Right lobe of liver (tissue), 6 donors: ENCODE results near the gene IFITM10. TPM values are rescaled to one million over a fixed set of nuclear protein-coding genes. Genes with fewer than 3 reads are reported as not detected.
A peak's percentile ranks its signal among the peaks of the same experiment; 100 is the strongest.
"Not testable (repeated sequence)": the region's sequence is repeated elsewhere in the genome, so short reads cannot be mapped to it uniquely, and the experiment has no call there.

Experiments used
- ATAC-seq, 4 donors: fragments of 200-7000 bp; cut with Tn5 transposase; one replicate each; pipeline ENCODE4 v1.9.1; 2020; ENCODE audit warnings: mild to moderate bottlenecking in 4 of 4, moderate library complexity in 4 of 4
- DNase-seq, 3 donors: peaks; one replicate each; pipeline ENCODE4 v3.0.0-alpha.2; 2020
- H3K27ac ChIP-seq, 3 donors: fragments of 200-600 bp; one replicate each; pipeline ENCODE4 v1.8.0; 2022
- H3K27me3 ChIP-seq, 2 donors: fragments of 200-600 bp; one replicate each; pipeline ENCODE4 v1.8.0; 2022
- H3K36me3 ChIP-seq, 4 donors: fragments of 200-600 bp; sonication (generic) in 1 of 4; one replicate each; pipeline versions ENCODE4 v1.5.1 to v1.8.0; 2017 to 2022; ENCODE audit warnings: control low read depth in 1 of 4
- H3K4me1 ChIP-seq, 4 donors: fragments of 200-600 bp; sonication (generic) in 1 of 4; one replicate each; pipeline versions ENCODE4 v1.5.1 to v1.8.0; 2017 to 2022; ENCODE audit warnings: control low read depth in 1 of 4
- H3K4me3 ChIP-seq, 3 donors: fragments of 200-600 bp; one replicate each; pipeline ENCODE4 v1.8.0; 2022
- H3K9me3 ChIP-seq, 4 donors: fragments of 200-600 bp; sonication (generic) in 1 of 4; one replicate each; pipeline versions ENCODE4 v1.5.1 to v1.8.0; 2017 to 2022; ENCODE audit warnings: control low read depth in 1 of 4
- POLR2A ChIP-seq: fragments of 450-650 bp; IDR thresholded peaks from one replicate; pipeline ENCODE4 v1.6.1; 2017; ENCODE audit warnings: antibody characterized with exemption, mild to moderate bottlenecking
- WGBS: methylation state at CpG from one replicate; pipeline ENCODE4 v1.1.6; 2018; ENCODE audit warnings: low coverage, low lambda C conversion rate; ENCODE audit not compliant: insufficient coverage; ENCODE audit errors: missing lambda C conversion rate; 5-methylcytosine and 5-hydroxymethylcytosine counted together
- intact Hi-C, 2 donors: fragments of 100-400 bp; cut with DNase I; formaldehyde crosslinking; loops; one replicate each; pipeline versions ENCODE4 v1.11.2 to v1.14.1; 2022
- total RNA-seq, 6 experiments: library from RNA; depleted of rRNA in 2 of 6; stranded (reverse); fragments of >200 nt in 2 of 6; fragmentation: NEBNext Ultra II Directional in 3 of 6; extraction: Animal tissue kit (Norgen Biotek cat#: 25700) in 3 of 6; gene quantifications; one replicate each; pipeline versions ENCODE4 v1.1.0 to v1.2.4, GENCODE V29; 2016 to 2023
- donor health status: DM: no; HTN: yes; CAD: no.
- donor health status: DM: no; HTN: no; CAD: no.
- donor health status: DM: no; HTN: no; CAD: no.
- donor health status: DM: no; HTN: yes; CAD: no.
- donor health status: DM: no; HTN: yes; CAD: no.

IFITM10 gene
- total RNA-seq, 6 experiments from 2014 or later, result 1.3 to 11.4 (median 6.7) TPM

DNA sequence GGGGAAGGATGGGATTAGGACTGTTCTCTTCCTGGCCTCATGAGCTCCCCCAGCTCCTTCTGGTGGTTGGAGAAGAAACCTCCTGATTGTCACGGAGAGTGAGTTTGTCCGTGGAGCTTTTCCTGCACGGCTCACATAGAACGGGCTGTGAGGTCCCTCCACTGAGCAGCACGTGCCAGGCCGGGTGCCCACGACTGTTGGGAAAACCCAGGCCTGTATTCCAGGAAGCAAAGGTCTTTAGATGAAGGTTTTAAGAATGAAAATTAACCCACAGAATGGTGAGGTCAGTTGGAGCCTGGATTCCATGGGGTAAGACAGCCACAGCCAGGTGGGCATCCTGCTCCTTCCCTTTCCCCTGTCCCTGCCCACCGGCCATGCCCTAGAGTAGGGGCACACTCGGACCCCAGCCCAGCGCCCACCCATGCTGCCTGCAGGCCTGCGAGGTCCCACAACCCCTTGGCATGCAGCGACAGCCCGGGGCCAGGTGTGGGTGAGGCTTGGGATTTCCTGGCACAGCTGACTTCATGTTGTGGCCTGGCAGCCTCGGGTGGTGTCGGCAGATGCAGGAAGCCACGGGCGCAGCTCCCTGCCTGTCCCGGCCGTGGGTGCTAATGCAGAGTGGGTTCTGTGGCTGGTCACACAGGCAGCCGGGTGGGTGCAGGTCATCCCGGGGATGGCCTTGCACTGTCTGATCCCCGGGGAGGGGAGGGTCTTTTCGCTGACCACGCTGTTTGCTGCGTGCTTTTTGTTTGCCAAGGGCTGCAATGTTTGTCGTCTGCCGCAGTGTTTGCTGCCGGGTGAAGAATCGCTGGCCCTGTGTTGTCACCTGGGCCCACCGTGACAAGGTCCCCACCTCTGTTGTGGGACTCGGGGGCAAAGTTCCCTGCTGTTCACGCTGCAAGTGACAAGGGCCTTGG is 60.9 kb downstream of the IFITM10 start:
- Histone ChIP-seq H3K4me1 (peaks cover 0 to 42% (median 18%) of the 10 kb centered on the region in 4 donors), H3K4me3 (peak overlapping the region in 2 of 3 donors; percentile 31 to 36), H3K27ac (peak overlapping the region; percentile 86 to 90 (median 89))
- H3K27me3 ChIP-seq, H3K9me3 ChIP-seq, H3K36me3 ChIP-seq: not testable (repeated sequence)
- peak; percentile 82 to 91 (median 91) for DNase-seq
- intact Hi-C loops, result loop anchor here in 1 of 2 donors (5.0 kb wide), 1 partner anchor 37 kb away; no protein-coding TSS in a partner anchor
- peak; percentile 43 for TF ChIP-seq POLR2A
- peak; percentile 26 to 59 (median 48) for ATAC-seq
- WGBS, result 0% methylated on average over 6 of the region's 32 CpGs

DNA sequence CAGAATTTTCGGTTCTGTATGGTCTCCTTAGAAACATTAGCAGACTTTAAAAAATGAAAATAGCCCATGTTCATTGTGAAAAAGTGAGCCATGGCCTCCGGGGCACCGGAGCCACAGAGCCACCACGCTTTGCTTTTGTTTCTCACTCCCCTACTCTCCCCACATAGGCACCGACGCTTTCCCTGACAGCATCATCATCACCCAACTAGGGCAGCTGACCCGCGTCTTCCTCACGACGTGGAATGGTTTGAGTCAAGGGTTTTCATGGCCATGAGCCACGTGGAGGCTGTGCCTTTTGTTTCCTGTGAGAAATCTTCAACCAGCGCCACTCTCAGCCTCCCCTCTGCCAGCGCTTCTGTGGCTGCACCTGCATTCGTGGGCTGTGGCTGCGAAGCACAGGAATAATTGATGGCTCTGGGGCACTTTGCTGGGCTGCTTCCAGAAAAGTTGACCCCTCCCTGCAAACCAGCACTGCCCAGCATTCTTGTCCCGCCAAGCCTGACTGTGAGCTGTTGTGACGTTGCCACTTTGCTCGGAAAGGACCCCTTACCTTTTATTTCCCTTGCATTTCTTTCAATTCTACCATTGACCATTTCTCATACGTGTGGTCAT is 62.0 kb downstream of the IFITM10 start:
- H3K36me3 ChIP-seq, H3K27me3 ChIP-seq, H3K4me3 ChIP-seq, intact Hi-C loops, H3K9me3 ChIP-seq, DNase-seq: not testable (repeated sequence)
- H3K4me1 ChIP-seq, result peaks cover 0 to 33% (median 12%) of the 10 kb centered on the region in 4 donors
- 42% methylated on average over 18 of the region's 19 CpGs for WGBS
- H3K27ac ChIP-seq, result peak overlapping the region; percentile 86 to 90 (median 89)
- peak in 2 of 4 donors; percentile 2 to 17 for ATAC-seq

DNA sequence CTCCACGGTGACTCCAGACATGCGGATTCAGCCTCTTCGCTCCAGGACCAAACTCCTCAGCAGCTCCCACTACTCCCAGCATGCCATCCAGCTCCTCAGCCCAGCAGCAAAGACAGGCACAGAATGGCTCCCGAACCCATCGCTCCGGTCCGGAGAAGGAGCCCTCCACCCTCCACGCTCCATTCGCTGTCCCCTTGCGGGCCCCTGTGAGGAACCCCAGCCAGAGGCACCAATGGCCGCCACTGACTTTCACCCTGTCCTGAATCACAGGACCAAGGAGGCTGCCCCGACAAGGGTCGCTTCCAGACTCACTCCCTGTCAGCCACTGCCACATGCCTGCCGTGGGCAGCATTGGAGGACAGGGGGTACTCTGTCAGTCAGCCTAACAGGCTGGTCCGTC is 64.2 kb downstream of the IFITM10 start:
- H3K27me3 ChIP-seq, H3K36me3 ChIP-seq, ATAC-seq, DNase-seq, H3K4me3 ChIP-seq, intact Hi-C loops, H3K9me3 ChIP-seq: not testable (repeated sequence)
- peaks cover 0 to 28% (median 2%) of the 10 kb centered on the region in 4 donors for H3K4me1 ChIP-seq
- H3K27ac ChIP-seq, result peak overlapping the region in 1 of 3 donors; percentile 47
- 44% methylated on average over 10 of the region's 15 CpGs for WGBS

DNA sequence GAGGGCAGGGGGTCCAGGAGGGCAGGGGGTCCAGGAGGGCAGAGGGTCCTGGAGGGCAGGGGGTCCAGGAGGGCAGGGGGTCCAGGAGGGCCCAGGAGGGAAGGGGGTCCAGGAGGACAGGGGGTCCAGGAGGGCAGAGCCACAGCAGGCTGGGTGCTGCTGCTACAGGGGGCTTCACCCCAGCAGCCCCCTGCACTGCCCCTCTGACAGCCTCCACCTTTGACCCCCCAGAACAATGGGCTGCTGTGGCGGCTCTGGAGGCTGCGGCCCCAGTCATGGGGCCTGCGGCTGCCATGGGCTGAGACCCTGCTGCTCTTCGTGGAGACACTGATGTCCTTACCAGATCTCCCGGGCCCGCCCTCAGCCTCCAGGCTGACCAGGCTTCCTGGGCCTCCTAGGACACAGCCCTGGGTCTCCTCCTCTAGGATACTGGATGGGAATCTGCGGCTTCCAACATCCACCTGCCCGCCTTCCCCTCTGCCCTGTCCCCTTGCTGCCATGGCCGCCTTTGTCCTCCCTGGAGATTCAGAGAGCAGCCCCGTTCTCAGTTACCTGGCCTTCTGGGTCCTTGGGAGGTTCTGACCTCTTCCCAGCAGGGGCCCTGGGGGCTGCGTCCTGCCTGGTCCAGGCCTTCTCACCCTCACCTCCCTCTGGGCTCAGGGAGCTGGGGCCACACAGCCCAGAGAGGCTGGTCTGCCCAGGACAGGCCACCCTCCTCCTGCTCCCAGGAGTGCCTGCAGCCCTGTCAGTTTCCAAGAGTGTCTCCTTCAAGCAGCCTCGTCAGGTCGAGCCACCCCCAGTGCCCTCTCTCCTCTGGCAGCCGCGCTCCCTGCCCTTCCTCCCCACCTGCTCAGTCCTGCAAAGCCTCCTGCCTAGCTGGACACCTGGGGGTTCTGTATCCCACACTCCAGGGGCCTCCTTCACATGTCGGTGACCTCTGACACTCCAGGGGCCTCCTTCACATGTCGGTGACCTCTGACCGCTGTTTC is 65.2 kb downstream of the IFITM10 start:
- H3K4me1 ChIP-seq, result peaks cover 0 to 28% (median 2%) of the 10 kb centered on the region in 4 donors
- 56% methylated on average over 9 of the region's 18 CpGs for whole genome bisulfite sequencing
- H3K9me3 ChIP-seq, H3K36me3 ChIP-seq, DNase-seq, intact Hi-C loops, H3K27me3 ChIP-seq: not testable (repeated sequence)
- peak overlapping the region in 1 of 3 donors; percentile 44 for H3K4me3 ChIP-seq
- peak overlapping the region; percentile 53 to 93 (median 84) for H3K27ac ChIP-seq
- peak in 3 of 4 donors; percentile 0 to 3 (median 2) for ATAC-seq

DNA sequence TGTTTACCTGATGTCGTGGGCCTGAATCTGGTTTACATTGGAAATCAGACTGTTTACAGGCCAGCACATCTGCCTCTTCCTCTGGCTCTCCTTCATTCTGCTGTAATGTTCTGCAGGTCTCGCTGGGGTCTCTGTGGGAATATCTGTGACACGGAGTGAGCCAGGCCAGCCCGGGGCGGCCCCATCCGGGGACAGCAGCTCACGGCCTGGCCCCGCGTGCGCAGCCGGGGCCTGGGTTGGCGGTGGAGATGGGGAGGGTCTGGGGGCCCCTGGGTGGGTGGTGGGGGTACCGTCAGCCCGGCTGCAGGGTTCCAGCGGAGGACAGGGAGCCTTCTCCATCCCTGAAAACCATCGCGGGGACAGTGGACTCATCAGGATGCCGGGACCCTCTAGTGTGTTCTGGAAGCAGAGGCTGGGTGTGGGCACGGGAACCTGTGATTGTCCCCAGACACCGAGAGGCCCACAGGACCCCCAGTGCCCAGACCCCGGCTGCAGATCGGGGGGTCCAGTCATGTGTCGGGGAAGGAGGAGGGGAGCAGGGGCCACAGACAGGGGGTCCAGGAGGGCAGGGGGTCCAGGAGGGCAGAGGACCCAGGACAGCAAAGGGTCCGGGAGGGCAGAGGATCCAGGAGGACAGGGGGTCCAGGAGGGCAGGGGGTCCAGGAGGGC is 66.4 kb downstream of the IFITM10 start:
- H3K27me3 ChIP-seq, H3K36me3 ChIP-seq, intact Hi-C loops, H3K9me3 ChIP-seq, DNase-seq: not testable (repeated sequence)
- H3K27ac ChIP-seq, result peak overlapping the region in 2 of 3 donors; percentile 40 to 74
- peak in 1 of 4 donors; percentile 1 for ATAC-seq
- 63% methylated on average over 4 of the region's 24 CpGs for WGBS
- H3K4me1 ChIP-seq, result peaks cover 0 to 34% (median 3%) of the 10 kb centered on the region in 4 donors
- H3K4me3 ChIP-seq, result peak overlapping the region in 2 of 3 donors; percentile 9 to 35

DNA sequence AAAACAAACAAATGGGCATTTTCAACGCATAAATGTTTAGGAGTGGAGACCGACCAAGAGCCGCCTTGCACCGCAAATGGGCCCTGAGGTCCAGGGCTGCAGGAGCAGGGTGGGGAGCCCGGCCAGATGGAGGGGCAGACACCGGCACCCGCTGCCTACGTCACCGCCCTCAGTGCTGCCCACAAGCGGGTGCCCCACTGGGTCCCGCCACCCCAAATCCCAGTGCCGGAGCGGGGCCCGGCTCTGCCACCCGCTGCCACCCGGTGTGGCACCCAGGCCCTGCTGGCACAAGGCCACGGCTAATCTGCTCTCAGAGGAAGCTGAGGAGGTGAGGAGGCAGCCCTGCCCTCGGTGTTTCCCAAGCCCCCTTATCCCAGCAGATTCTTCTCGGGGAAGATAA is 67.2 kb downstream of the IFITM10 start:
- intact Hi-C loops, H3K27me3 ChIP-seq, H3K36me3 ChIP-seq, H3K4me3 ChIP-seq, H3K9me3 ChIP-seq: not testable (repeated sequence)
- peak overlapping the region; percentile 66 to 69 (median 69) for H3K27ac ChIP-seq
- WGBS, result 65% methylated on average over 7 of the region's 19 CpGs
- peak; percentile 6 for TF ChIP-seq POLR2A
- DNase-seq (peak in 1 of 3 donors; percentile 66), ATAC-seq (peak; percentile 0 to 5 (median 2))
- peaks cover 0 to 40% (median 5%) of the 10 kb centered on the region in 4 donors for H3K4me1 ChIP-seq

Other genes with a start within 250 kb of the IFITM10 start
- gene DUSP8, start 178.3 kb downstream of the IFITM10 start, total RNA-seq, result 10 to 100 TPM in 2 of 6 experiments, 1 to 10 TPM in 2, under 1 TPM in 2; 0.22 to 13.7 (median 4.4) TPM
- gene KRTAP5-1, start 165.3 kb downstream of the IFITM10 start, total RNA-seq, result not detected
- gene KRTAP5-2, start 152.3 kb downstream of the IFITM10 start, total RNA-seq, result not detected
- gene KRTAP5-3, start 142.1 kb downstream of the IFITM10 start, total RNA-seq, result not detected
- not detected for gene KRTAP5-4, start 128.5 kb downstream of the IFITM10 start, total RNA-seq
- not detected for gene KRTAP5-5, start 120.8 kb downstream of the IFITM10 start, total RNA-seq
- 1 to 10 TPM in 3 of 6 experiments, under 1 TPM in 2, not detected in 1; 0.79 to 1.5 (median 1.2) TPM for gene KRTAP5-6, start 53.4 kb downstream of the IFITM10 start, total RNA-seq
- 1,000 to 10,000 TPM in 3 of 6 experiments, 100 to 1,000 TPM in 3; 515 to 1,549 (median 1,009) TPM for gene CTSD, start 13.3 kb upstream of the IFITM10 start, total RNA-seq
- under 1 TPM in 1 of 6 experiments, not detected in 5; 0.68 TPM for gene SYT8, start 84.4 kb upstream of the IFITM10 start, total RNA-seq
- gene TNNI2, start 88.4 kb upstream of the IFITM10 start, total RNA-seq, result 1 to 10 TPM in 2 of 6 experiments, under 1 TPM in 1, not detected in 3; 0.31 to 1.9 (median 1.1) TPM
- gene LSP1, start 102.5 kb upstream of the IFITM10 start, total RNA-seq, result 10 to 100 TPM in 3 of 6 experiments, 1 to 10 TPM in 3; 2.3 to 20.6 (median 8.8) TPM
- gene PRR33, start 141.3 kb upstream of the IFITM10 start, total RNA-seq, result not detected
- 1 to 10 TPM in 1 of 6 experiments, under 1 TPM in 1, not detected in 4; 0.44 to 2.2 TPM for gene TNNT3, start 169.1 kb upstream of the IFITM10 start, total RNA-seq
- gene MRPL23, start 196.7 kb upstream of the IFITM10 start, total RNA-seq, result 100 to 1,000 TPM in 1 of 6 experiments, 10 to 100 TPM in 5; 23.1 to 121 (median 36.4) TPM
- 100 to 1,000 TPM; 143 to 898 (median 229) TPM for gene H19, start 247.2 kb upstream of the IFITM10 start, total RNA-seq